ENCODE results near the gene PLPP2.

PLPP2 gene

GRCh38 chr19:281156-281853 lies 9.9 kb downstream of the PLPP2 start:
- Histone ChIP-seq H3K27me3 (ENCODE audit: insufficient read depth, low read length, poor library complexity) (no peaks in the 10 kb centered on the region), H3K4me3 (ENCODE audit: low read depth in 1 of 2, low read length in 2 of 2) (no peak overlapping the region), H3K36me3 (ENCODE audit: insufficient read depth, low read length) (no peaks in the 10 kb centered on the region), H3K27ac (ENCODE audit: low read length) (no peak overlapping the region), H3K4me2 (ENCODE audit: insufficient read depth, low read length) (no peak overlapping the region), H3K79me2 (ENCODE audit: insufficient read depth, low read length) (no peaks in the 10 kb centered on the region), H3K9me3 (ENCODE audit: insufficient read depth, low read length, severe bottlenecking) (no peaks in the 10 kb centered on the region), H2AFZ (ENCODE audit: low read depth, low read length) (no peak overlapping the region), H4K20me1 (ENCODE audit: insufficient read depth, low read length) (no peaks in the 10 kb centered on the region), H3K4me1 (ENCODE audit: insufficient read depth, low read length) (no peaks in the 10 kb centered on the region), H3K9ac (ENCODE audit: low read depth, low read length) (no peak overlapping the region)
- DNase-seq (no peak), ATAC-seq (ENCODE audit: insufficient read depth, low read depth) (no peak)
- TF ChIP-seq CTCF (IDR thresholded peaks at IDR 0.05; ENCODE audit: borderline replicate concordance, extremely low read depth, low read length, poor library complexity, severe bottlenecking) (no peak), EZH2 (IDR thresholded peaks at IDR 0.05; ENCODE audit: borderline replicate concordance, low read depth, low read length, severe bottlenecking) (no peak)

- DNase-seq, result no peak
- no peak for TF ChIP-seq EZH2 (IDR thresholded peaks at IDR 0.05; ENCODE audit: borderline replicate concordance, low read depth, low read length, severe bottlenecking)
- no peak for TF ChIP-seq CTCF (IDR thresholded peaks at IDR 0.05; ENCODE audit: borderline replicate concordance, extremely low read depth, low read length, poor library complexity, severe bottlenecking)
- no peak overlapping the region for H3K27ac ChIP-seq (ENCODE audit: low read length)
- H3K4me2 ChIP-seq (ENCODE audit: insufficient read depth, low read length), result no peak overlapping the region
- no peaks in the 10 kb centered on the region for H3K4me1 ChIP-seq (ENCODE audit: insufficient read depth, low read length)
- no peaks in the 10 kb centered on the region for H3K9me3 ChIP-seq (ENCODE audit: insufficient read depth, low read length, severe bottlenecking)
- ATAC-seq (ENCODE audit: insufficient read depth, low read depth), result no peak
- H3K27me3 ChIP-seq (ENCODE audit: insufficient read depth, low read length, poor library complexity), result no peaks in the 10 kb centered on the region
- H3K79me2 ChIP-seq (ENCODE audit: insufficient read depth, low read length), result no peaks in the 10 kb centered on the region
- no peak overlapping the region for H3K9ac ChIP-seq (ENCODE audit: low read depth, low read length)
- no peak overlapping the region for H2AFZ ChIP-seq (ENCODE audit: low read depth, low read length)
- no peaks in the 10 kb centered on the region for H3K36me3 ChIP-seq (ENCODE audit: insufficient read depth, low read length)
- H3K4me3 ChIP-seq (ENCODE audit: low read depth in 1 of 2, low read length in 2 of 2), result no peak overlapping the region
- H4K20me1 ChIP-seq (ENCODE audit: insufficient read depth, low read length), result no peaks in the 10 kb centered on the region
These were observed 10.6 kb downstream of the PLPP2 start for GRCh38 chr19:280541-281009.

- Histone ChIP-seq H3K27ac (ENCODE audit: low read length) (no peak overlapping the region), H3K9ac (ENCODE audit: low read depth, low read length) (no peak overlapping the region), H4K20me1 (ENCODE audit: insufficient read depth, low read length) (no peaks in the 10 kb centered on the region), H3K4me1 (ENCODE audit: insufficient read depth, low read length) (no peaks in the 10 kb centered on the region), H2AFZ (ENCODE audit: low read depth, low read length) (no peak overlapping the region), H3K9me3 (ENCODE audit: insufficient read depth, low read length, severe bottlenecking) (no peaks in the 10 kb centered on the region), H3K27me3 (ENCODE audit: insufficient read depth, low read length, poor library complexity) (no peaks in the 10 kb centered on the region), H3K4me3 (ENCODE audit: low read depth in 1 of 2, low read length in 2 of 2) (no peak overlapping the region), H3K4me2 (ENCODE audit: insufficient read depth, low read length) (no peak overlapping the region), H3K79me2 (ENCODE audit: insufficient read depth, low read length) (no peaks in the 10 kb centered on the region), H3K36me3 (ENCODE audit: insufficient read depth, low read length) (no peaks in the 10 kb centered on the region)
- no peak for DNase-seq
- TF ChIP-seq EZH2 (IDR thresholded peaks at IDR 0.05; ENCODE audit: borderline replicate concordance, low read depth, low read length, severe bottlenecking) (no peak), CTCF (IDR thresholded peaks at IDR 0.05; ENCODE audit: borderline replicate concordance, extremely low read depth, low read length, poor library complexity, severe bottlenecking) (no peak)
- ATAC-seq (ENCODE audit: insufficient read depth, low read depth), result no peak
These were observed 11.5 kb downstream of the PLPP2 start for GRCh38 chr19:279656-280055.

All from DND-41 (cell line).